Nephron (organoid): Measurements from ENCODE around the gene NOL4.
A peak's percentile ranks its signal among the peaks of the same experiment; 100 is the strongest.
"Not testable (repeated sequence)": the region's sequence is repeated elsewhere in the genome, so short reads cannot be mapped to it uniquely, and the experiment has no call there.

Source experiments
- H3K27ac Mint-ChIP-seq, 3 experiments: 2 replicates each; pipeline ENCODE4 v1.8.0; 2020; ENCODE audit warnings: mixed read lengths in 3 of 3, mild to moderate bottlenecking in 2 of 3, moderate library complexity in 1 of 3
- H3K27me3 Mint-ChIP-seq: 2 replicates; pipeline ENCODE4 v1.8.0; 2021; ENCODE audit warnings: low read depth, mild to moderate bottlenecking, moderate library complexity, mixed read lengths
- H3K36me3 Mint-ChIP-seq: 2 replicates; pipeline ENCODE4 v1.8.0; 2020; ENCODE audit warnings: low read depth, mixed read lengths
- H3K4me1 Mint-ChIP-seq: 2 replicates; pipeline ENCODE4 v1.8.0; 2020; ENCODE audit warnings: mixed read lengths
- H3K4me3 Mint-ChIP-seq, 3 experiments: 2 replicates each; pipeline ENCODE4 v1.8.0; 2020; ENCODE audit warnings: mild to moderate bottlenecking in 3 of 3, mixed read lengths in 3 of 3, moderate library complexity in 2 of 3
- H3K9me3 Mint-ChIP-seq: 2 replicates; pipeline ENCODE4 v1.8.0; 2020; ENCODE audit warnings: mixed read lengths
- TF ChIP-seq, protein P1 (sequence below), 3 experiments: fragments of 200-600 bp; sonication (generic); IDR thresholded peaks; one replicate each; pipeline ENCODE4 v1.5.0; 2021; ENCODE audit warnings: antibody characterized with exemption in 3 of 3; ENCODE audit not compliant: unreplicated experiment in 3 of 3

The NOL4 gene, protein sequence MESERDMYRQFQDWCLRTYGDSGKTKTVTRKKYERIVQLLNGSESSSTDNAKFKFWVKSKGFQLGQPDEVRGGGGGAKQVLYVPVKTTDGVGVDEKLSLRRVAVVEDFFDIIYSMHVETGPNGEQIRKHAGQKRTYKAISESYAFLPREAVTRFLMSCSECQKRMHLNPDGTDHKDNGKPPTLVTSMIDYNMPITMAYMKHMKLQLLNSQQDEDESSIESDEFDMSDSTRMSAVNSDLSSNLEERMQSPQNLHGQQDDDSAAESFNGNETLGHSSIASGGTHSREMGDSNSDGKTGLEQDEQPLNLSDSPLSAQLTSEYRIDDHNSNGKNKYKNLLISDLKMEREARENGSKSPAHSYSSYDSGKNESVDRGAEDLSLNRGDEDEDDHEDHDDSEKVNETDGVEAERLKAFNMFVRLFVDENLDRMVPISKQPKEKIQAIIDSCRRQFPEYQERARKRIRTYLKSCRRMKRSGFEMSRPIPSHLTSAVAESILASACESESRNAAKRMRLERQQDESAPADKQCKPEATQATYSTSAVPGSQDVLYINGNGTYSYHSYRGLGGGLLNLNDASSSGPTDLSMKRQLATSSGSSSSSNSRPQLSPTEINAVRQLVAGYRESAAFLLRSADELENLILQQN

DNA sequence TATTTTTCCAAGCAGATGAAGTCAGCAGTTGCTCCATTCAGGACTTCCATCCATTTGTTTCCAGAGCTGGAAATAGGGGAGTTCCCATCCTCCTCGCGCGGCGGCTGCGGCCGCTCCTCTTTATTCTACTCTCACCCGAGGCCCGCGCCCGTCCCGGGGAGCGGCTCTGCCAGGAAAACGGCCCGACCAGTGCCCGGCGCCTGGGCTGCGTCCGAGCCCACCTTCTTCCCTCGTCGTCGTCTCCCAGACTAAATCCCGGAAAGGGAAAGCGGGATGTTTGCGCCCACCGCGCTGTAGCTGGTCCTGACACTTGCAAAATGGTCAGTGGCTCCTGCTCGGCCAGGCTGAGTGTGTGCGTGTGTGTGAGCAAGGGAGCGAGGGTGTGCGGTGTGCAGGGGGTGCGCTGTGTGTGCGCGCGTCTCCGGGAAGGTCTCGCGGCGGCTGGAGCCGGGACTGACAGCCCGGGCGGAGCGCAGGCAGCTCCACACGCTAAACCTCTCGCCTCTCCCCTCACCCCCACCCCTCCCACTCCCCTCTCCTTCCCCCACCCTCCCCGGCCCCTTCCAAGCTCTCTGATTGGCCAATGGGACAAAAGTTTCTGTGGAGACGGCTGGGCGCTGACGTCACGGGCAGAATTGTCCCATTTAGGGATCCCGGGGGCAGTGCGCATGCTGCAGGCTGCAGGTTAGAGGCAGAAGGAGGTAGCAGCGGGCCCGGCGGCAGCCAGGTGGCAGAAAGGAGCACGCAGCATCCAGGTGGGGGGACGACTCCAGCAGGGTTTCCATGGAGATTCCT, at the start of gene NOL4:
TSS of gene NOL4 (minus strand) at position 491 of the 795 bp plus-strand sequence. CDS start 1,660 bp downstream, outside the sequence.
- Mint-ChIP-seq H3K4me1 (peaks cover 19% of the 10 kb centered on the region), H3K4me3 (peak within 1 kb of the TSS; percentile 85 to 87 (median 86)), H3K27ac (no peak within 1 kb of the TSS), H3K27me3 (peaks cover 93% of the 10 kb centered on the region), H3K9me3 (no peaks in the 10 kb centered on the region), H3K36me3 (no peaks in the 10 kb centered on the region)
- TF ChIP-seq, protein P1, sequence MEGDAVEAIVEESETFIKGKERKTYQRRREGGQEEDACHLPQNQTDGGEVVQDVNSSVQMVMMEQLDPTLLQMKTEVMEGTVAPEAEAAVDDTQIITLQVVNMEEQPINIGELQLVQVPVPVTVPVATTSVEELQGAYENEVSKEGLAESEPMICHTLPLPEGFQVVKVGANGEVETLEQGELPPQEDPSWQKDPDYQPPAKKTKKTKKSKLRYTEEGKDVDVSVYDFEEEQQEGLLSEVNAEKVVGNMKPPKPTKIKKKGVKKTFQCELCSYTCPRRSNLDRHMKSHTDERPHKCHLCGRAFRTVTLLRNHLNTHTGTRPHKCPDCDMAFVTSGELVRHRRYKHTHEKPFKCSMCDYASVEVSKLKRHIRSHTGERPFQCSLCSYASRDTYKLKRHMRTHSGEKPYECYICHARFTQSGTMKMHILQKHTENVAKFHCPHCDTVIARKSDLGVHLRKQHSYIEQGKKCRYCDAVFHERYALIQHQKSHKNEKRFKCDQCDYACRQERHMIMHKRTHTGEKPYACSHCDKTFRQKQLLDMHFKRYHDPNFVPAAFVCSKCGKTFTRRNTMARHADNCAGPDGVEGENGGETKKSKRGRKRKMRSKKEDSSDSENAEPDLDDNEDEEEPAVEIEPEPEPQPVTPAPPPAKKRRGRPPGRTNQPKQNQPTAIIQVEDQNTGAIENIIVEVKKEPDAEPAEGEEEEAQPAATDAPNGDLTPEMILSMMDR (IDR thresholded peaks at IDR 0.05; ENCODE audit: unreplicated experiment in 3 of 3): peak; percentile 43 to 47 (median 43)

DNA sequence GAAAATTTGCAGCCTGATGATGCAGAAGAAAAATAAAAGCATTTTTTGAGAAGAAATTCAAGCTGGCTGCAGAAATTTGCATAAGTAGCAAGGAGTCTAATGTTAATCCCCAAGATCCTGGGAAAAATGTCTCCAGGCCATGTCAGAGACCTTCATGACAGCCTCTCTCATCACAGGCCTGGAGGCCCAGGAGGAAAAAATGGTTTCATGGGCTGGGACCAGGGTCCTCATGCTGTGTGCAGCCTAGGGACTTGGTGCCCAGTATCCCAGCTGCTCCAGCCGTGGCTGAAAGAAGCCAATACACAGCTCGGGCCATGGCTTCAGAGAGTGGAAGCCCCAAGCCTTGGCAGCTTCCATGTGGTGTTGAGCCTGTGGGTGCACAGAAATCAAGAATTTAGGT, 41.3 kb upstream of the NOL4 start:
- not testable (repeated sequence) for H3K36me3 Mint-ChIP-seq, H3K27ac Mint-ChIP-seq, H3K4me1 Mint-ChIP-seq, H3K4me3 Mint-ChIP-seq, H3K27me3 Mint-ChIP-seq
- peaks cover 14% of the 10 kb centered on the region for H3K9me3 Mint-ChIP-seq

DNA sequence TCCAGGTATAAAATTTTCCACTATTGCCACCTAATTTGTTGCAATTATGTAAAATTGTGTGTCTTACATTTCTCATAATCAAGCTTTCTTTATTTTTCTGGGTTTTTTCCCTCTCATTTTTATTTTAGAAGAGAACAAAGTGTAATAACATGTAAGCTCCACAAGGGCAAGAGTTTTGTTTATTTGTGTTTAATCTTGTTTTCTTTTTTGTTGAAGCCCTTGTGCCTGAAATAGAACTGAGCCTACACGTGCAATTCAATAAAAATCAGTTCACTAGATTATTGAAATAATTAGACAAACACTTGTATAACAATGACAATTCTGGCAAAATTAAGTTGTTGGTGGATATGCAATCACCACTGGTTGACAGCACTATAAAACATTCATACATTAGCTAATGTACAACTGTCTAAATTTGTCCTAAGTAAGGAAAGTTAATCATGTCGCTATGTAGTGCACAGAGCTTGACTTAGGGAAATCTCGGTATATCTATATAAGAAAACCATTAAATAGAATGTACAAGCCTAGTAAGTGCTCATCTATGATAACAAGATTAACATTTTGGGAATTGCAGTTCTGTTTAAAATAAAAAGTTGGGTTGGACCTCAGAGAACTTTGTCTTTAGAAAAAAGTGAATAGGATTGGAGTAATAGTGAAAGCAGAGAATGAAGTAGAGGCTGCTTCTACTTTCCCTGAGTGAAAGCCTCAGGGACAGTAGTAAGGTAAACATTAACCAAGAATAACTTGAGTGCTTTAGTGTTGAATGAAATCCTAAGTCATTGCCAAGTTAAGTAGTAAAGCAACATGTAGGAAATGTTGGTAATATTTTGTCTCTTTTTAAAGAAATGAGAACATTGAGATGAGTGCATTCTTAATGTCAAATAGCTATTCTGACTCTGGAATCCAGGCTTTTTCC, 37.4 kb upstream of the NOL4 start:
- no peaks in the 10 kb centered on the region for H3K27me3 Mint-ChIP-seq
- no peak overlapping the region for H3K4me3 Mint-ChIP-seq
- peak overlapping the region in 1 of 3 experiments; percentile 55 for H3K27ac Mint-ChIP-seq
- H3K36me3 Mint-ChIP-seq: no peaks in the 10 kb centered on the region
- TF ChIP-seq, protein P1 (IDR thresholded peaks at IDR 0.05; ENCODE audit: unreplicated experiment in 3 of 3): peak; percentile 7 to 10 (median 8)
- no peaks in the 10 kb centered on the region for H3K4me1 Mint-ChIP-seq
- H3K9me3 Mint-ChIP-seq: peaks cover 9% of the 10 kb centered on the region

DNA sequence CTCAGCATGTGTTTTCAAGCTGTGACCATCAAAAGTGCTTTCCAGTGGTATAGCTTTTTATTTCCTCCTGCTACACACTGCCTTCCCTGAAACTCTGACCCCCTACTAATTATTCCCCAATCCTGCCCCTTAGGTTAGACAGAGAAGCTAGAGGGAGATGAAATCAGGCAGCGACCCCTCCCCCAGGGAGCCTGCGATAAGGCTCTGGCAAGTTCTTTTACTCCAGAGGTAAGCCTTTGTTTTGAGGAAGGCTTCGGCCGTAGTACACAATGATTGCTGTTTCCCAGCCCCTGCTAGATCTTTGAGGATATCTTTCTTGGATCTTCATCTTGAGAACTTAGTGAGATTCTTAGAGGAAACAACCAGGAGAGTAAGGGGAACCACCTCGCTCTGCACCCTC, 33.5 kb upstream of the NOL4 start:
- Mint-ChIP-seq H3K36me3 (no peaks in the 10 kb centered on the region), H3K27me3 (no peaks in the 10 kb centered on the region), H3K4me1 (no peaks in the 10 kb centered on the region), H3K9me3 (no peaks in the 10 kb centered on the region), H3K4me3 (no peak overlapping the region), H3K27ac (no peak overlapping the region)
- TF ChIP-seq, protein P1 (IDR thresholded peaks at IDR 0.05; ENCODE audit: unreplicated experiment in 3 of 3): no peak

DNA sequence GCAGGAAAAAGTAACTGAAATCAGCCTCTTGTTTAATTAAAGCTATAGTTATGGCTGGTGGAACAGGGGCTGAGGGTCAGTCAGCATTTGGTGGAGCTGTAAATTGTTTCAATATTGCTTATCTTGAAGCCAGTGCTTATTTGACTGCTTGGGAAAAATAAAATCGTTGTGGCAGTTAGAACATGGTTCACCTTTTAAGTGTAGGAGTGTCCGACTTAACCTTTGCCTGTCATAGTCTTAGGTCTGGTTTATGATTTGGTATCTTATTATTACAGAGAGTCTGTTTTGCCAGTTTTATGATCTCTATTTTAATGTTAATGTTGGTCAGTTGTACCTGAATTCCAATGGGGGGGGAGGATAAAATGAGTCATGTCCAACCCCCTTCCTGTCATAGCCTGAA, 27.2 kb upstream of the NOL4 start:
- Mint-ChIP-seq H3K4me1 (no peaks in the 10 kb centered on the region), H3K36me3 (no peaks in the 10 kb centered on the region), H3K27ac (no peak overlapping the region), H3K4me3 (no peak overlapping the region), H3K9me3 (peaks cover 2% of the 10 kb centered on the region), H3K27me3 (no peaks in the 10 kb centered on the region)
- TF ChIP-seq, protein P1 (IDR thresholded peaks at IDR 0.05; ENCODE audit: unreplicated experiment in 3 of 3): no peak
